ENCODE results near the gene GRHPR.

GRHPR gene

DNA sequence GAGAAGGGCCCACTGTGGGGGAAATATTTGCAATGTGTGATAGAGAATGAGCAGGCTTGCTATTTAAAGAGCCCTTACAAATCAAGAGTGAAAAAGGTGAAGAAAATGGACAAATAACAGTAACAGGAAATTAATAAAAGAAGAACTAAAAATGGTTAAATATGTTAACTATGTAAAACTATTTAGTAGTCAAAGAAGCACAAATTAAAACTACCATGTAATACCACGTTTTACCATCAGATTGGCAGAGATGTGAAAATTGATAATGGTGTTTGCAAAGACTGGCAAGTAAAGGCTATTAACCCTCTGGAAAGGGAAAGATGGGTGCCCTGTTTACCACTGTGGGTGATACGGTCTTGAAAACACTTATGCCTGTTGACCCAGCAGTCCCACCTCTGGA lies 23.2 kb upstream of the GRHPR start:
- no peak for DNase-seq

DNA sequence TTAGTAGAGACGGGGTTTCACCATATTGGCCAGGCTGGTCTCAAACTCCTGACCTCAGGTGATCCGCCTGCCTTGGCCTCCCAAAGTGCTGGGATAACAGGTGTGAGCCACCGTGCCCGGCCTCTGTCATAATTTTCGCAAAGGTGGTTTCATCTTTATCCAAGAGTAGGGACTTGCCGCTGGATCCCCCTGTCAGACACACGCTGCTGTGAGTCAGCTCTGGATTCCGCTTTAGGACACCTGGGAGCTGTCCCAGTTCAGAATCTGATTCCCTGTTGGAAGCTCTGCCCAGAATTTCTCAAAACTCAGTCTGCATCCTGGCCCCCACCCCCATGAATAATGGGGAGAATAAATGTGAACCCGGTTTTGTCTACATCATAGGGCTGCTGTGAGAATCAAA lies 17.9 kb upstream of the GRHPR start:
- DNase-seq, result no peak

DNA sequence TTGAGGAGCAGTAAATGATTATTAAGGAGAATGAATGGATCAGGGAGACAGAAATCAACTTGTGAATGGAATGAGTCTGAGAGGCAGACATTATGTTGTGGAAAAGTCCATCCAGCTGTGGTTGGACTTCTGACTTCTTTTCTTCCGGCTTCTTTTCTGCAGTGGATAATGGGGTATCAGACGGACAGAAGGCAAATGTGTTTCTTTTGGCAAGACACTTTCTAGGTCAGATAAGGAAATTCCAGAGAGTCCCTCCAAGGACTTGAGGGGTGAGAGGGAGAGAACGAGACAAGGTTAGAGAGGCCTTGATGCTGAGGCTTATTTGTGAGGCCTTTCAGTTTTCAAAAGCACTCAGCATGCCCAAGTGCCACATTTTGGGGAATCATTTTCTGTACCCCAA lies 17.1 kb upstream of the GRHPR start:
- no peak for DNase-seq

DNA sequence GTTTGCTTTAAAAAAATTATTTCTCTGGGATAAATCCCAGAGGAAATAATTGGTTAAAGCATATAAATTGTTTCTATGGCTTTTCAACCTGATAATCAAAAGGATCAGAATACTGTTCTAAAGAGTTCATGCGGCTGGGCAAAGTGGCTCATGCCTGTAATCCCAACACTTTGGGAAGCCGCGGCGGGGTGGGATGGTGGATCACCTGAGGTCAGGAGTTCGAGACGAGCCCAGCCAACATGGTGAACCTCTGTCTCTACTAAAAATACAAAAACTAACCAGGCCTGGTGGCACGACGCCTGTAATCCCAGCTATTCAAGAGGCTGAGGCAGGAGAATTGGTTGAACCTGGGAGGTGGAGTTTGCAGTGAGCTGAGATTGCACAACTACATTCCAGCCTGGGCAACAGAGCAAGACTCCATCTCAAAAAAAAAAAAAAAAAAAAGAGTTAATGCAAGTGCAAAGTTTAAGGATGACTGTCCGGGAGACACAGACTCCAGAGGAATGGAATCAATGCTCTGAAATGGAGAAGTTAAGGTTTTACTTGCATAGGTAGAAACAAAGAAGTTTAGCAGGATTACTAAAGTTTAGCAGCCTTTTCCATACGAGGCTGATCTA lies 16.6 kb upstream of the GRHPR start:
- DNase-seq, result no peak

DNA sequence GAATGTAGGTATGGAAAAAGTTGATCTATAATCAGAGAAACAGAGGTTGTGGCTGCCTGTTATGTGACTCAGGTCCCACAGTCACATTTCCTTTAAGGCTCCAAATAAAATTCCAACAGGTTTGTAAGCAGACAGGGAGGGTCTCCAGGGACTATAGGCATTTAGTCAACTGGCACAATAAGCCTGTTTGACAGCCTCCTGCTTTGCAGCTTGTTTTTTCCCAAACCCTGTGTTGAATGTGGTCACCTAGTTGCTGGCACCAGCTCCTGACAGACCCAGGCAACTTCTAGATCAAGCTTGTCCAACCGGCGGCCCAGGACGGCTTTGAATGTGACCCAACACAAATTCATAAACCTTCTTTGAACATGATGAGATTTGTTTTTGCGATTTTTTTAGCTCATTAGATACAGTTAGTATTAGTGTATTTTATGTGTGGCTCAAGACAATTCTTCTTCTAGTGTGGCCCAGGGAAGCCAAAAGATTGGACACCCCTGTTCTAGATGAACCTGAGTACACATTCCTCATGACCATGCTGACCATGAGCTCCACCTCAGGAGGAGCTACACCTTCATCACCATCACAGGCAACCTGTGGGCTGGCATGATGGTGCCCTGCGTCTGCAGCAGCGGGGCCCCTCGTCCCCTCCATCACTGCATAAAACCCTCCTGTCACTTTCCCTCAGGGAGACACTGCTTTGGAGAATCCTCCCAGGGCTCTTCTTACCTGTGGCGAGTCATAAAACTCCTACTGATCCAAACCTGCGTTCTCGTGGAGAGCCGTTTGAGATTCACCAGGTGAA lies 15.7 kb upstream of the GRHPR start:
- DNase-seq, result no peak

DNA sequence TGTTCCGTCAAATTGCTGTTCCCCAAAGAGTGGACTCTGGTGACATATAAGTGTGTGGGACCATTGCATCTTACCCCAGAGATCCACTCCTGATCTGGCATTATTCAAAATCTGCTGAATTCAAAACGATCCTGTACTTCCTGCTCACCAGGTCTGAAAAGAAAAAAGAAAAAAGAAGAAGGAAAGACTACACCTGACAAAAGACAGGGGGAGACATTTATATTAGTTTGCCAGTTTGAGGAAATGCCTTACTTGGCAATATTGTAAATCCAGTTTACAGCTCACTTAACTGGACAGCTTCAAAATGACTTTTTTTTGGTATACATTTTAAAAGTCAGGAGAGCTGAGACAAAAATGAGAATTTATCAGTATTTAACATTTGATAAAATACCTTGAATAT lies 15.0 kb upstream of the GRHPR start:
- DNase-seq, result peak in 1 of 2 experiments; percentile 11

DNA sequence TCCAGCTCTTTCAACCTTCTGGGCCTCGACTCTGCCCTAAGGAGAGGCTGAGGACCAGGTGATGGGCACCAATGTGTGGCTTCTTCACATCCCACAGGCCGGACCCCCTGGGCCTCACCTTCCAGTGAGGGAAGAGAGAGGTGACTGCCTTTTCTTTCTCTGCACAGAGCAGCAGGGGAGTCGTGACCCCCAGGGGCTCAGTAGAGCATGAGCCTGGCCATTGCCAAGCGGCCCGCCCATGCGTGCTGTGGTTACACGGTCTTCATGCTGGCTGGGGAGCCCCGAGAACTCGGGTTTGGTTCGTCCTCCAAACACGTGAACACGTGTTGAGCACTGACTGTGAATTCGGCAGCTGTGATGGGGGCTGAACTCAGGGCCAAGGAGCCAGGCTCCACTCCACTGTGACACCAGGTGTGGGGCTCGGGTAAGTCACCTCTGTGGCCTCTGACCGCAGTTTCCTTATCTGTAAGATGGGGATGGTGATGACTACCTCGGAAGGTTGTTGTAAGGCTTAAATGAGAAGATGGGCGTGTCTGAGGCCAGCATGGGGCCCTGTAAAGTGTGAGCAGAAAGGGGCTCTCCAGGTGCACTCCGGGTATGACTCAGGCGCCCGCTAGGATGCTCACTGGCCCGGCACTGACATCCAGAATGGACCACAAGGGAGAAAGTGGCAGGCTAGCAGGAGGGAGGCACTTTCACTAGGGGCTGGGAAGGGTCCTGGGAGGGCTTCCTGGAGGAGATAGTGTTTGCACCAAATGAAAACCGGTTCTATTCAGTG lies 13.4 kb upstream of the GRHPR start:
- no peak for DNase-seq

DNA sequence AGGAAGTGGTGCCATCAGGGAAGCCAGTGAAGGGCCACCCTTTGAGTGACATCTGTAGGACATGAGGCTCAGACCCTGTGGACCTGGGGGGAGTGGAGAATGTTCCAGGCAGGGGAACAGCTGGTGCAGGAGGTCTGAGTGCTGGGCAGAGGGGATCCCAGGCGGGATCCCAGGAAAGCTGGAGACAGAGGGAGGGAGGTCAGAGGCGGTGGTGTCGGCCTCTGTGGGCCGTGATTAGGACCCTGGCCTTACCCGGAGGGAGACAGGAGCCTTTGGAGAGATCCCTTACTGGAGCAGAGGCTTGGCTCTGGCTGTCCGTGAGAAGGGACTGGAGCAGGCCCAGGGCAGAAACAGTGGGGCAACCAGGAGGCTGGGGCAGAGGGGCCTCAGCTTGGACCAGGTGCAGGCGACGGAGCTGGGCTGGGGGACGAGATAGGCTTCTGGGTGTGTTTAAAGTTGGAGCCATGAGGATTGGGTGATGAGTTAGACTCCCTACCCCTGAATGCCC lies 12.1 kb upstream of the GRHPR start:
- no peak for DNase-seq

DNA sequence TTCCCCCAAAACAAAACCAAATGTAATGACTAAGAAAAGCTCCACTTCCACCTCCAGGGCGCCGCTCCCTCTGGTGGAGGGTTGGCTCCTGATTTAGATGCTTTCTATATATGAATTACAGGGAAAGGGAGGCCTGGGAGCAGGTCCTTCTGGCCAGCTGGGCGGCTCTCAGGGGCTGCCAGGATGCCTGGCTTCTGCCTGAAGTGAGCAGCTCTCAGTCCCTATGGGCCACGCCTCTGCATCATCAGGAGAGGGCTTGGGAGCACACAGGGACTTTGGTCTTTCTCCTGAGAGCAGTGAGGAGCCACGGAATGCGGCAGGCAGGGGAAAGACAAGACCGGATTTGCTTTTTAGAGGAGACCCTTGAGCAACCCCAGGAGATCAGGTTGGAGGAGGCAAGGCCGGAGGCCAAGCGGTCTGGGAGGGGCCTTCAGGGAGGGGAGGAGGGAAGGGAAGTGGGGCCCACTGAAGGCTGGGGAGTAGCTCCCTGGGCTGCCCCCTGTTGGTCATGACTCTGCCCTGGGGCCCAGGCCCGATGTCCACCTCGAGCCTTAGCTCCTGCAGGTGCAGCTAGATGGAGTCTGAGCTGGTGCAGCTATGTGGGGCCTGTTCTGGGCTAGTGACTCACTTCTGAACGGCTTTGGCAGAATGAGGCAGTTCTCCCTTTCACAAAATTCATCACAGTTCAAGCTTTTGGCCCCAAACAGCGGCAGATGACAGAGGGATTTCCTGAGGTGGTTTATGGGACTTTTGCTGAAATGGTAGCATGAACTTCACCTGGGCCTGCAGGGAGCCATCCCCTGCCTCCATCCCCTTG lies 11.3 kb upstream of the GRHPR start:
- no peak for DNase-seq

DNA sequence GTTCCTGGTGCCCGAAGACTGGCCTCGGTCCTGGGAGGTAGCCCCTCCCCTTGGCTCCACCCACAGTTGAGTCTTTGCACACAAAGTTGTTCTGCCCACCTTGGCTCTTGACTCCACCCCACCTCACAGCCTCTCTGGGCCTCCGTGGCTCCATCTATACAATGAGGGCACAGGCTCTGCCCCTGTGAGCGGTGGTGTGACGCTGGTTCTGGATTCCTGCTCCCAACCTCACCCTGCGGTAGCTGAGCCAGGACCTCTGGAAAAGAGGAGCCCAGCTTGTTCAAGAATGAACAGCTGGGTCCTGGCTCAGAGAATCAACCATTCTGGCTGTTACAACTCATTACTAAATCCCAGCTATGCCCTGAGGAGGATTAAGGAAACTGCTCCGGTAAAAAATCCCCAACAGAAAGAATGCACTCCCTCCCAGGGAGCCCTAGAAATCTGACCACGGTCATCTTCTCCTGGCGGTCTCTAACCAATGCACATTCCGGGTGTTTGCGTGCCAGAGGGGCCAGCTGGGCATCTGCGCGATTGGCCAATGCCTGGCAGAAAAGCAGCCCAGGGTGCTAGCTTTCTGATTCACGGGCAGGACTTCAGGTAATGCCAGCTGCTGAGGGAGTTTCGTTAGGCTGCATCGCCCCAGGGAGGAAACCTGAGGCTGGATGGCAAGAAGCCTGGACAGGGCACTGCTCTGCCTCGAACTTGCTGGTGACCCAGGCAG lies 9.9 kb upstream of the GRHPR start:
- DNase-seq, result no peak

DNA sequence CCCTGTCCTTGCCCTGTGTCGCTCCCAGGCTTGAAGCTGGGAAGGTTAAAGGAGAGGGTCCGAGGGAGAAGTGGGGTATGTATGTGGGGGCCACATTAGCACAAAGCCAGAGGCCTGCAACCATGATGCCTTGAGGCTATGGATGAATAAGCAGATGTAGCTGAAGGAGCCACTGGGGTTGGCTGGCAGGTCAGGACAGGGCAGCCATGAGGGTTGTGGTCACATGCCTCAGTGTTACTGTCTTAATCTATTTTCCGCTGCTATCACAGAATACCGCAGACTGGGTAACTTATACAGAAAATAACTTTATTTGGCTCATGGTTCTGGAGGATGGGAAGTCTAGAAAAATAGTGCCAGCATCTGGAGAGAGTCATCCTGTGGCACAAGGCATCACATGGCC lies 9.2 kb upstream of the GRHPR start:
- no peak for DNase-seq

DNA sequence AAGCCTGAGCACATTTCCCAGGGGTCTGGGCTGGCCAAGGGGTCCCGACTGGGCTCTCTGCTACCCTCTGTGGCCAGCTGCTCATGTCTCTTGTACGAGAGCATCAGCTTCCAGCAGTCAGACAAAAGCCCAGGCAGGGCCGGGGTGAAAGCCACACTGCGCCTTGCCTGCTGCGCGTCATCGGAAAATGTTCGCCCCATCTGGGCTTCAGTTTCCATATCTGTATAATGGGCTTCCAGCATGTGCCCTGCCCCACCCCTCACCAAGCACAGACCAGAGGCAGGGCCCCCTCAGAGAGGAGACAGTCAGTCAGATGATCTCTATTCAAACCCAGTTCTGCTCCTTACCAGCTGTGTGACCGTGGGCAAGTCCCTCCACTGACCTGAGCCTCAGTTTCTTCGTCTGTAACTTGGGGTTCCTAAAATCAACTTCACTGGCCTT lies 8.0 kb upstream of the GRHPR start:
- no peak for DNase-seq

DNA sequence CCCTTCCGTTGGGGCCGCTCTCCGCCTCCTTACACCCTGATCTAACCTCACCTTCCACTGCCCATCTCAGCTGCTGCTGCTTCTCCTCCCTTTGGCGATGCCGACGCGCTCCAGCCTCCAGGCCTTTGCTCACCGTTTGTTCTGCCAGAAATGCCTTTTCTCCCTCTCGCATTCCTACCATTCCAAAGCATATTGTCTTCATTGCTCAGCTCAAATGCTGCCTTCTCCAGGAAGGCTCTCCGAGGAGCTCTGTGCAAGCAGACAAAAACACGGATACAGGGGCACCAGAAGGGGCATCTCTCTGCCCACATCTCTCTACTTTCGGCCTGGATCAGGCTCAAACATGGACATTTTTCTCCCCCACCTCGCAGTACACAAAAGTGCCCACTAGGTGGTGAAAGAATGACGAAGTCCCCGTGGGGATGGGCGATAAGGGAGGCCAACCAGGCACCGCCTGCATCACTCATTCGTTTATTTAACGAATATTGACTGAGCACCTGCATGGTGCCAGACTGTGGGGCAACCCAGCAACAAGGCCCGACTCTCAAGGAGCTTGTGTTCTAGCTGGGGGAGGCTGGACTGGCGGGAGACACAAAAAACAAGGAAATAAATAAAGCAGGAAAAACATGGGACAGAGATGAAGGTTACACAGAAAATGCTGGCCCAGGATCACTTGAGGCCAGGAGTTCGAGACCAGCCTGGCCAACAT lies 7.3 kb upstream of the GRHPR start:
- peak in 1 of 2 experiments; percentile 52 for DNase-seq

DNA sequence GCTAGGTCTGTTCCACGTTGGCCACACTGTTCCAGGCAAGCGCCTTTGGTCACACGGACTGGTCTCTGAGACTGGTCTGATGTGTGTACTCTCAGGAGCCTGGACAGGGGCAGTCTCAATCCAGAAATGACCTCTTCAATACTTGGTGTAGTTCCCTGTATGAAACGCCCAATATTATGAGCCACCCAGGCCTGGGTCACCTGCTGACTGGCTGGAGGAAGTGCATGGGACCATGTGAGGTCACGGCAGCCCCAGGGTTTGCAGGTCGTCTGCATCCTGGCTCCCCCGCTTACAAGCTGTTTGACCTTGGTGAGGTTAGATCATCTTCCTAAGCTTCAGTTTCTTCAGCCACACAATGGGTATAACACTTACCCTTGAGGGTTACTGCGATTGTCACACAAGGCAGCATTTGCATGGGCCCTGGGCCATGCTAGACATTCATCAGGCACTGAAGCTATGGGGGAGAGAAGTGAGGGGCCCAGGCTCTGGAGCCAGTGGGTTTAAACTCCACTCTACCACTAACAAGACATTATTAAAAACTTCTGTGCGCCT lies 5.2 kb upstream of the GRHPR start:
- DNase-seq, result no peak

DNA sequence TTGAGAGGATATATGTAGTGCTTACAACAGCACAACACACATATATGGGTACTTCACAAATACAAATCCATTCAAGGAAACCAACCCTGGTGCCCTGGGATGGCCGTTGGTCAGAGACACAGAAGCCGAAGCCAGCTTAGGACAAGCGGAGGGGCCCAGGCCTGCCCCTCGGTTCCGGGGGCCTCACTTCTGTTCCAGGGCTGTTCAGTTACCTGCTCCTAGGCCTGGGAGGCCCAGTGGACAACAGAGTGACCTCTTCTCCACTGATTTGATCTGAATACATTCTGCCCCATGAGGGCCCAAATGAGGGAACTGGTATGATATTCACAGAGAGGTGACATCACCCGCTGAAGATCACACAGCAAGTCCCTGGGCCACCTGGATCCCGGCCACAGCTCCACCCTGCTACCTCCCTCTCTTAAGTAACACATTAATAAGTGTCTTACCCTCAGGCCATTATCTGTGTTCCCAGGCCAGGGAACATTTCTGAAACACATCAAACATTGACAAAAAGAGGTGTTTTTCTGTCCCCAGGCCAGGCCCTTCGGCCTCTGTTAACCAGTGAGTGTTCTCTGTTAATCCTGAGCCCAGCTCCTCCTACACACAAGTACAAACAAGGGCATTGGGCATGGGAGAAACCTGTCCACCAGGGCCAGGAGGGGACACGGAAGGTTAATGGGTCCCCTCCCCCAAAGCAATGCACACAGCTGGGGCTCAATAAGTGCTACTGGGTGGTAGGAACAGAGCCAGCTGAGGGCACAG lies 4.5 kb upstream of the GRHPR start:
- DNase-seq, result no peak

DNA sequence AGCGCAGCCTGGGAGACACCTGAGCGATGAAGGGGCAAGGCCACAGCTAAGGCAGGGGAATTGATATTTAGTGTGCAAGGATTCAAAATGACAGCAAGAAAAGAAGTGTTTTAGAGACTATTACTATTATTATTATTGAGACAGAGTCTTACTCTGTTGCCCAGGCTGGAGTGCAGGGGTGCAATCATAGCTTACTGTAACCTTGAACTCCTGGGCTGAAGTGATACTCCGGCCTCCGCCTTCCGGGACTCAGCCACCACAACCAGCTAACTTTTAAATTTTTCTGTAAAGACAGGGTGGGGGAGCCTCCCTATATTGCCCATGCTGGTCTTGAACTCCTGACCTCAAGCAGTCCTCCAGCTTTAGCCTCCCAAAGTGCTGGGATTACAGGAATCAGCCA lies 3.3 kb upstream of the GRHPR start:
- no peak for DNase-seq

DNA sequence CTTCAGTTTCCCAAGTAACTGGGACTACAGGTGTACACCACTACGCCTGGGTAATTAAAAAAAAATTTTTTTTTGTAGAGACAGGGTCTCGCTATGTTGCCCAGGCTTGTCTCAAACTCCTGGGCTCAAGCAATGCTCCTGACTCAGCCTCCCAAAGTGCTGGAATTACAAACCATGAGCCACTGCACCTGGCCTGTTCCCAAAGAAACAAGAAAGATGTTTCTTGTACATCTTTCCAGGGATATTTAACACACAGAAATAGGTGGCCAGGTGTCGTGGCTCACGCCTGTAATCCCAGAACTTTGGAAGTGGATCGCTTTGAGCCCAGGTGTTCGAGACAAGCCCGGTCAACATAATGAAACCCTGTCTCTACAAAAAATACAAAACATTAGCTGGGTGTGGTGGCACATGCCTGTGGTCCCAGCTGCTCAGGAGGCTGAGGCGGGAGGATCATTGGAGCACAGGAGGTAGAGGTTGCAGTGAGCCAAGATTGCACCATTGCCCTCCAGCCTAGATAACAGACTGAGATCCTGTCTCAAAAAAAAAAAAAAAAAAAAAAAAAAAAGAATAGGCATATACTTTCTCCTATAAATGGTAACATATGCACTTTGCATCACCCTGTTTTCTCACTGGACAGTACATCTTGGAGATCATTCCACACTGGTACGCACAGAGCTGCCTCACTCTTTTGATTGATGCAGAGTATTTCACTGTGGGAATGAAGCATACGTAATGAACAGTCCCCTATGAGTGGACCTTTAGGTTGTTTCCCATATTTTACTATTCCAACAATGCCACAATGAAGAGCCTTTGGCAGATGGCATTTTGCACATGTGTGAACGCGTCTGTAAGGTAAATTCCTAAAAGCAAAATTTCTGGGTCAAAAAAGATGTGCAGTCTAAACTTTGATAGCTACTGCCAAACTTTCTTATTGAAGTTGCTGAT lies 2.0 kb upstream of the GRHPR start:
- no peak for DNase-seq

DNA sequence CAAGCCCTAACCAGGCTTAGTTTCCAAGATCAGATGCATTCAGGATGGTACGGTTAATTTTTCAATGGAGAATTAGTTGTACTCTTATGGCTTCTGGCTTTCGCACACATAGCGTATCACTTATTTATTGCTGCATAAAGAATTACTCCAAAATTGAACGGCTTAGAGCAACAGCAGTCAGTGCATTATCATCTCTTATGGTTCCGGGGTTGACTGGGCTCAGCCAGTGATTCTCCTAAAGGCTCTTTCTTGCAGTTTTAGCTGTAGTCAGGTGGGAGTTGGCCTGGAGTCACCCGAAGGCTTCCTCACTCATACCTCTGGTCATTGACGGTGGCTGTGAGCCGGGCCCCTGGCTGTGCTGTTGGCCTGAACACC lies 595 bp upstream of the GRHPR start:
- no peak for DNase-seq

DNA sequence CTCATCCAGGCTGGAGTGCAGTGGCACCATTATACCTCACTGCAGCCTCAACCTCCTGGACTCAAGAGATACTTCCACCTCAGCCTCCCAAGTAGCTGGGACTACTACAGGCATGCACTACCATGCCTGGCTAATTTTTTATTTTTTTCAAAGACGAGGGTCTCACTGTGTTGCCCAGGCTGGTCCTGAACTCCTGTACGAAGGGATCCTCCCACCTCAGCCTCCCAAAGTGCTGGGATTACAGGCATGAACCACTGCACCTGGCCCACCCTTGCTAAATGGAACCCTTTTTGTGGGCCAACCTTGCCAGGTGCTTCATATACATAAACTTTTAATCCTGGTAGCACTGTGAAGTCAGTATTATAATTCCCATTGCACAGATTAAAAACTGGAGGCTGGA lies 1.0 kb downstream of the GRHPR start:
- DNase-seq, result no peak

All from SW 1271 (cell line).